Testis (tissue), 2 donors: ENCODE results near the gene ADCY5.

Experiments used
- CTCF ChIP-seq, 3 experiments: fragments of 450-650 bp in 2 of 3; fragments of 200-600 bp in 1 of 3; sonication (generic) in 1 of 3; IDR thresholded peaks; one replicate each; pipeline ENCODE4 v1.5.1; 2016 to 2019; ENCODE audit warnings: antibody characterized with exemption in 3 of 3, mild to moderate bottlenecking in 2 of 3, moderate library complexity in 1 of 3
- POLR2A ChIP-seq: fragments of 450-650 bp; IDR thresholded peaks from one replicate; pipeline ENCODE4 v1.6.1; 2017; ENCODE audit warnings: antibody characterized with exemption, mild to moderate bottlenecking, moderate library complexity

DNA sequence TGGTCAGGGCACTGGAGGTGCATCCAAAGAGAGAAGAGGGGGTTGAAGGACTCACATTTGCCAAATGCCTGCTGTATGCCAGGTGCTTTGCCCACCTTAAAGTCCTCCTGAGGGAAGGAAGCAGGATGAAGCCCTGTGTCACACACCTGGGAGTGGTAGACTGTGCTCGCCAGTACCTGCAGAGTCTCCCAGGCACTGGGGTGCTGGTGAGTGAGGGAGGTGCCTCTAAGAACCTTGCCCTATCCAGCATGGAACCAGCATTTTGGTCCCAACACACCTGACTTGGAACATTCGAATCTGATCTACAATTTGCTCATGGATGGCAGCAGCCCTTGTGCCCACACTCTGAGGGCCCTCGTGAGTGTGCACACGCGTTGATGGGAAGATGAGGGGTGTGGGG lies 170.4 kb downstream of the ADCY5 start:
- TF ChIP-seq POLR2A (no peak), CTCF (IDR thresholded peaks at IDR 0.05) (no peak)
